H1 (cell line): ENCODE measurements around the gene THADA.

Experiments
- BRCA1 ChIP-seq: IDR thresholded peaks from 2 replicates; pipeline ENCODE4 v1.6.1; 2012; ENCODE audit warnings: low read depth, low read length, improper control_type of control experiment
- CTCF ChIP-seq, 3 experiments: IDR thresholded peaks; 1 replicate in 2 of 3; 2 replicates in 1 of 3; pipeline versions ENCODE4 v1.5.1 to v1.6.1; 2011; ENCODE audit warnings: low read length in 3 of 3, mild to moderate bottlenecking in 3 of 3, inconsistent platforms in 2 of 3, low read depth in 1 of 3, moderate library complexity in 1 of 3; ENCODE audit not compliant: insufficient read depth in 1 of 3; ENCODE audit errors: control extremely low read depth in 1 of 3
- EGR1 ChIP-seq: IDR thresholded peaks from 2 replicates; pipeline ENCODE4 v1.6.1; 2011; ENCODE audit warnings: low read depth, low read length, borderline replicate concordance
- EP300 ChIP-seq, 2 experiments: IDR thresholded peaks; 1 replicate in 1 of 2; 2 replicates in 1 of 2; pipeline ENCODE4 v1.6.1; 2011 to 2012; ENCODE audit warnings: low read depth in 2 of 2, low read length in 2 of 2, mild to moderate bottlenecking in 2 of 2, borderline replicate concordance in 1 of 2, inconsistent platforms in 1 of 2, moderate library complexity in 1 of 2
- GABPA ChIP-seq: IDR thresholded peaks from 2 replicates; pipeline ENCODE4 v1.6.1; 2011; ENCODE audit warnings: mild to moderate bottlenecking, low read length, moderate library complexity, borderline replicate concordance; ENCODE audit not compliant: insufficient read depth
- MAFK ChIP-seq: IDR thresholded peaks from 2 replicates; pipeline ENCODE4 v1.6.1; 2012; ENCODE audit warnings: low read depth, mild to moderate bottlenecking, improper control_type of control experiment, low read length
- NRF1 ChIP-seq: IDR thresholded peaks from 2 replicates; pipeline ENCODE4 v1.6.1; 2011; ENCODE audit warnings: mild to moderate bottlenecking, low read depth, low read length, improper control_type of control experiment
- POLR2A ChIP-seq, 2 experiments: IDR thresholded peaks; 1 replicate in 1 of 2; 2 replicates in 1 of 2; pipeline ENCODE4 v1.6.1; 2011; ENCODE audit warnings: low read depth in 2 of 2, low read length in 2 of 2, mild to moderate bottlenecking in 2 of 2; ENCODE audit errors: control extremely low read depth in 1 of 2
- POLR2AphosphoS5 ChIP-seq: IDR thresholded peaks from 2 replicates; pipeline ENCODE4 v1.6.1; 2011; ENCODE audit warnings: low read depth, low read length
- TCF12 ChIP-seq: IDR thresholded peaks from 2 replicates; pipeline ENCODE4 v1.6.1; 2011; ENCODE audit warnings: low read depth, mild to moderate bottlenecking, low read length
- TEAD4 ChIP-seq: IDR thresholded peaks from 2 replicates; pipeline ENCODE4 v1.6.1; 2012; ENCODE audit warnings: low read depth, low read length, inconsistent platforms, mixed read lengths
- YY1 ChIP-seq: IDR thresholded peaks from 2 replicates; pipeline ENCODE4 v1.6.1; 2011; ENCODE audit warnings: low read depth, mild to moderate bottlenecking, low read length
- TF ChIP-seq, protein P1 (sequence below): IDR thresholded peaks from 2 replicates; pipeline ENCODE4 v1.6.1; 2011; ENCODE audit warnings: low read depth, mild to moderate bottlenecking, low read length; ENCODE audit not compliant: insufficient read depth

GRCh38 chr2:43194121-43194869, 401.5 kb downstream of the THADA start:
- no peak for TF ChIP-seq POLR2AphosphoS5
- no peak for TF ChIP-seq CTCF (IDR thresholded peaks at IDR 0.05; ENCODE audit: control extremely low read depth in 1 of 3, insufficient read depth in 1 of 3, low read depth in 1 of 3, low read length in 3 of 3)
- no peak for TF ChIP-seq MAFK
- no peak for TF ChIP-seq NRF1
- no peak for TF ChIP-seq EGR1
- no peak for TF ChIP-seq TCF12
- TF ChIP-seq EP300 (IDR thresholded peaks at IDR 0.05; ENCODE audit: borderline replicate concordance in 1 of 2, low read depth in 2 of 2, low read length in 2 of 2): no peak
- no peak for TF ChIP-seq GABPA
- TF ChIP-seq, protein P1, sequence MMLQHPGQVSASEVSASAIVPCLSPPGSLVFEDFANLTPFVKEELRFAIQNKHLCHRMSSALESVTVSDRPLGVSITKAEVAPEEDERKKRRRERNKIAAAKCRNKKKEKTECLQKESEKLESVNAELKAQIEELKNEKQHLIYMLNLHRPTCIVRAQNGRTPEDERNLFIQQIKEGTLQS: no peak
- no peak for TF ChIP-seq POLR2A (IDR thresholded peaks at IDR 0.05; ENCODE audit: control extremely low read depth in 1 of 2, low read depth in 2 of 2, low read length in 2 of 2)
- no peak for TF ChIP-seq YY1
- no peak for TF ChIP-seq TEAD4
- no peak for TF ChIP-seq BRCA1
